DMS 273 treated with DMSO at 0.1 percent for 48 hours (cell line): ENCODE measurements around the gene KRT3.

Source experiments
- DNase-seq: peaks from one replicate; lab custom pipeline; 2025; lab: John Stamatoyannopoulos, UW

KRT3 gene

GRCh38 chr12:52827499-52828090 is 31.7 kb upstream of the KRT3 start:
- no peak for DNase-seq

GRCh38 chr12:52826611-52827498 is 30.9 kb upstream of the KRT3 start:
- no peak for DNase-seq

- DNase-seq = no peak
Observed at GRCh38 chr12:52825961-52826360, 30.0 kb upstream of the KRT3 start.

GRCh38 chr12:52824741-52825410 is 29.0 kb upstream of the KRT3 start:
- DNase-seq = no peak

- DNase-seq = no peak
Observed at GRCh38 chr12:52823761-52824450, 28.0 kb upstream of the KRT3 start.

- no peak for DNase-seq
Observed at GRCh38 chr12:52822771-52823510, 27.0 kb upstream of the KRT3 start.

GRCh38 chr12:52821826-52822660 is 26.1 kb upstream of the KRT3 start:
- no peak for DNase-seq

- no peak for DNase-seq
Observed at GRCh38 chr12:52821071-52821730, 25.3 kb upstream of the KRT3 start.

- DNase-seq = no peak
Observed at GRCh38 chr12:52820521-52820920, 24.6 kb upstream of the KRT3 start.

GRCh38 chr12:52819731-52820510 is 24.0 kb upstream of the KRT3 start:
- DNase-seq = no peak

GRCh38 chr12:52818887-52819420 is 23.0 kb upstream of the KRT3 start:
- no peak for DNase-seq

- no peak for DNase-seq
Observed at GRCh38 chr12:52818388-52818787, 22.5 kb upstream of the KRT3 start.

- DNase-seq = no peak
Observed at GRCh38 chr12:52817699-52818238, 21.9 kb upstream of the KRT3 start.

- no peak for DNase-seq
Observed at GRCh38 chr12:52817003-52817698, 21.2 kb upstream of the KRT3 start.

- no peak for DNase-seq
Observed at GRCh38 chr12:52815676-52816588, 20.0 kb upstream of the KRT3 start.

- no peak for DNase-seq
Observed at GRCh38 chr12:52815161-52815560, 19.2 kb upstream of the KRT3 start.

GRCh38 chr12:52814710-52815155 is 18.8 kb upstream of the KRT3 start:
- DNase-seq = no peak
